Limb (tissue), 2 donors: Measurements from ENCODE around the gene CIC.
"Not testable (repeated sequence)": the region's sequence is repeated elsewhere in the genome, so short reads cannot be mapped to it uniquely, and the experiment has no call there.

Source experiments
- DNase-seq, 2 donors: peaks; one replicate each; pipeline ENCODE4 v3.0.0-alpha.2; 2016; ENCODE audit errors: extremely low spot score in 2 of 2

Gene CIC

GRCh38 chr19:42331333-42331732 lies 62.3 kb downstream of the CIC start:
- DNase-seq = not testable (repeated sequence)

- no peak for DNase-seq
Observed at GRCh38 chr19:42332059-42332458, 63.0 kb downstream of the CIC start.

GRCh38 chr19:42333018-42333417 lies 64.0 kb downstream of the CIC start:
- DNase-seq = no peak

- no peak for DNase-seq
Observed at GRCh38 chr19:42333975-42334696, 65.1 kb downstream of the CIC start.

- no peak for DNase-seq
Observed at GRCh38 chr19:42334697-42335373, 65.8 kb downstream of the CIC start.

DNA sequence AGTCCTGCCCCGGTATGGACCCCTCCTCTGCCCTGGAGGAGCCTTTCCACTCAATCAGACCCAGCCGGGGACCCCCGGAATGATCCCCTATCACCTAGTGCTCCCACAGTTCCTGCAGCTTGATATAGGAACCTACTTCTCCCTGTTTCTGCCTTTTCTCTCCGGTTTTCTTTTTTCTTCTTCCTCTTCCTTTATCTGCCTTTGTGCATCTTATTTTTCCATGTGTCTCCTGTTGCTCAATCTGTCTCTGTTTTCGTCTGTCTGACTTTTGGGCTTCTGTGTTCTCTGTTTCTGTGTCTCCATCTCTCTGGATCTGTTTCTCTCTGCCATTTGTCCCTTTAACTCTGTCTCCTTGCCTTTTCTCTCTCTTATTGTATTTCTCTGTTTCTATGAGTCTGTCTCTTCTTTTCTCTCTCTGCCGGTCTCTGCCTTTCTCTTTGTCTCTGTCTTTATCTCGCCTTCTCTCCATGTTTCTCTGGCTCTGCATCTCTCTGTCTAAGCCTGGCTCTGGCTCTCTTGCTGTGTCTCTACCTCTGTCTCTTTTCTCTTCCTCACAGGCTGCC lies 66.4 kb downstream of the CIC start:
- no peak for DNase-seq

DNA sequence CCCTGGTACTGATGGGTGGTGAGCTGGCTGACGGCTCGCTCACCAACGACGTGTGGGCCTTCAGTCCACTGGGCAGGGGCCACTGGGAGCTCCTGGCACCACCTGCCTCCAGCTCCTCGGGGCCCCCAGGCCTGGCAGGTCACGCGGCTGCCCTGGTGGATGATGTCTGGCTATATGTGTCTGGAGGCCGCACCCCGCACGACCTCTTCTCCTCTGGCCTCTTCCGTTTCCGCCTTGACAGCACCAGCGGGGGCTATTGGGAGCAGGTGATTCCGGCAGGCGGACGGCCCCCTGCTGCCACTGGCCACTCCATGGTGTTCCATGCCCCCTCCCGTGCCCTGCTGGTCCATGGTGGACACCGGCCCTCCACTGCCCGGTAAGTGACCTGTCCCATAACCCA lies 66.9 kb downstream of the CIC start:
- no peak for DNase-seq

GRCh38 chr19:42339126-42339860 lies 70.2 kb downstream of the CIC start:
- not testable (repeated sequence) for DNase-seq

DNA sequence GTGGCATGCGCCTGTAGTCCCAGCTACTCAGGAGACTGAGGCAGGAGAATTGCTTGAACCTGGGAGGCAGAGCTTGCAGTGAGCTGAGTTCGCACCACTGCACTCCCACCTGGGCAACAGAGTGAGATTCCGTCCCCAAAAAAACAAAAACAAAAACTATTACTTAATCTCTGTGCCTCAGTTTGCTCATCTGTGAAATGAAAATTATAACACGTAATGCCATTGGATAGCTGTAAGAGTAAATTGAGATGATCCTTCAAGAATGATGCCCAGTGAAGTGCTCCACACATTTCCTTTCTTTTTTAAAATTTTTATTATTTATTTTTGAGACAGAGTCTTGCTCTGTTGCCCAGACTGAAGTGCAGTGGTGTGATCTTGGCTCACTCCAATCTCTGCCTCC lies 70.9 kb downstream of the CIC start:
- not testable (repeated sequence) for DNase-seq

DNA sequence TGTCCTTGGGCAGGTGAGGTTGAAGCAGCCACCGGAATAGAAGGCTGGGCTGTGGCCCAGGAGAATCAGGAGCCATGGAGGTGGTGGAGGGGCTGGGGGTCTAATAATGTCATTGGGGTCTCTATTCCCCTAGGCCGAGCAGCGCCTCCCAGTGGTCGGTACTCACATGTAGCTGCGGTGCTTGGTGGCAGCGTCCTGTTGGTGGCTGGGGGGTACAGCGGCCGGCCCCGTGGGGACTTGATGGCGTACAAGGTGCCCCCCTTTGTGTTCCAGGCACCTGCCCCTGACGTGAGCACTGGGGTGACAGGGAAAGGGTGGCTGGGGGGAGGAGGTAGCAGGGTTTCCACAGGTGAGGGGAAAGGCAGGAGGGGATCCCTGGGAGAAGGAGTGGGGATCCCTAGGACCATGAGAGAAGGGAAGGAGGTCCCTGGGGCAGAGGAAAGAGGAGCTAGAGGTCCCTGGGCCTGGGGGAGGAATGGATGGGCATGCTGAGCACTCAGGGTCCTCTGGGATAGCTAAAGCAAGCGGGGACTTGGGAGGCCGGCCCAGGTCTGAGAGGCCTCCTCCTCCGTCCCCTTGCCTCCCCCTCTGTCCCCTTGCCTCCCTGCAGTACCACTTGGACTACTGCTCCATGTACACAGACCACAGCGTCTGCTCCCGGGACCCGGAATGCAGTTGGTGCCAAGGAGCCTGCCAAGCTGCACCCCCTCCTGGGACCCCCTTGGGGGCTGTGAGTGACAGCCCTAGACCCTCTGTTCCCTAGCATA lies 74.5 kb downstream of the CIC start:
- DNase-seq = no peak

DNA sequence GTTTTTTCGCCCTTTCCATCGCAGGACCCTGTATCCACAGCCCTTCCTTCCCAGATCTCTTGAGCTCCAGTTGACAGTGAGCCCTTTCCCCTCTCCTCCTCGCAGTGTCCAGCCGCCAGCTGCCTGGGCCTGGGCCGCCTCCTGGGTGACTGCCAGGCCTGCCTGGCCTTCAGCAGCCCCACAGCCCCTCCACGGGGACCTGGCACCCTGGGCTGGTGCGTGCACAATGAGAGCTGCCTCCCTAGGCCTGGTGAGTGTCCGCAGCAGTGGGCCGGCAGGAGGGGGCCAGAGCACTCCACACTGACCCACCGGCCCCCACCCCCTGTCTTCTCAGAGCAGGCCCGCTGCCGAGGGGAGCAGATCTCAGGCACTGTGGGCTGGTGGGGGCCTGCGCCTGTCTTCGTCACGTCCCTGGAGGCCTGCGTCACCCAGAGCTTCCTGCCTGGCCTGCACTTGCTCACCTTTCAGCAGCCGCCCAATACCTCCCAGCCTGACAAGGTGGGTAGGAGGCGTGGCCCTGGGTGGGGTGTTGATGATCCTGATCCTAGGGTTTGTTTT lies 75.4 kb downstream of the CIC start:
- DNase-seq = no peak
